Stimulated activated CD8-positive, alpha-beta memory T cell treated with anti-CD3 and anti-CD28 coated beads, Interleukin-2, amount 100 ng/mL, for 1 hour (primary cell): ENCODE measurements around the gene KRT83.
"Not testable (repeated sequence)": the region's sequence is repeated elsewhere in the genome, so short reads cannot be mapped to it uniquely, and the experiment has no call there.

Experiments used
- DNase-seq, 2 donors: peaks; one replicate each; pipeline ENCODE4 v3.0.0-alpha.2; 2020; ENCODE audit warnings: low read depth in 2 of 2

The KRT83 gene

GRCh38 chr12:52332381-52332780 is 11.2 kb upstream of the KRT83 start:
- no peak for DNase-seq

DNA sequence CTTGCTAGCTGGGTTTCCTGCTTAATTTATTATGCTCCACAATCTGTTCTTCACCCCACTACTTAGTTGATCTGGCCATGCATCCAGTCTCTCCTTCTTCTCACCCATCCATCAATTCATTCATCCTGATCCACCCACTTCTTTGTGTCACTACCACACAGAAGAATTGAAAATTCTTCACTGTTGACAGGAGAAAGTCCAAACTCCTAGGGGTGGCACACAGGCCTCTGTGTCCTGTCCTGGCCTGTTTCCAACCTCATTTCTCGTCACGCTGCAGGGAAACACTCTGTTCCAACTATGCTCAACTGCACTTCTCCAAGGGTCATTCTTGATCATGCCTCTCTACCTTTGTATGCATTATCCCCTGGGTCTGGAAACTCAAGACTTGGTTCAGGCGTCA is 10.6 kb upstream of the KRT83 start:
- DNase-seq = no peak

DNA sequence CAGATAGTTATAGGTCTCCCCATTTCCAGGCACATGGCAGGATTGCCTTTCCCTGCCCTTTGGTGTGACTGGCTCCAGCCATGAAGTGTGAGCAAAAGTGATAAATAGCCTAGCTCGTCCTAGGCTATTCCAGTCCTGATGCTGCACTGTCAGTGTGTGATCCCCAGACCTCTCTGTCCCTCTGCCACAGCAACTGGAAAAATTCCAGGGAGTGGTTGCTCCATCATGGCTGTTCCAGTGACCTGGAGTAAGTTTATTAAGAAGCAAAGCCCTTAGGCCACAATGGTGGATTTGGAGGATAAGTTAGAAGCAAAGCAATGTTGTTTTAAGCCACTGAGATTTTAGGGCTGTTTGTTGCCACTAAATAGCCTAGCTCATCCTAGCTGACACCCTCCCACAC is 9.8 kb upstream of the KRT83 start:
- DNase-seq = no peak

GRCh38 chr12:52327830-52328500 is 6.8 kb upstream of the KRT83 start:
- no peak for DNase-seq

DNA sequence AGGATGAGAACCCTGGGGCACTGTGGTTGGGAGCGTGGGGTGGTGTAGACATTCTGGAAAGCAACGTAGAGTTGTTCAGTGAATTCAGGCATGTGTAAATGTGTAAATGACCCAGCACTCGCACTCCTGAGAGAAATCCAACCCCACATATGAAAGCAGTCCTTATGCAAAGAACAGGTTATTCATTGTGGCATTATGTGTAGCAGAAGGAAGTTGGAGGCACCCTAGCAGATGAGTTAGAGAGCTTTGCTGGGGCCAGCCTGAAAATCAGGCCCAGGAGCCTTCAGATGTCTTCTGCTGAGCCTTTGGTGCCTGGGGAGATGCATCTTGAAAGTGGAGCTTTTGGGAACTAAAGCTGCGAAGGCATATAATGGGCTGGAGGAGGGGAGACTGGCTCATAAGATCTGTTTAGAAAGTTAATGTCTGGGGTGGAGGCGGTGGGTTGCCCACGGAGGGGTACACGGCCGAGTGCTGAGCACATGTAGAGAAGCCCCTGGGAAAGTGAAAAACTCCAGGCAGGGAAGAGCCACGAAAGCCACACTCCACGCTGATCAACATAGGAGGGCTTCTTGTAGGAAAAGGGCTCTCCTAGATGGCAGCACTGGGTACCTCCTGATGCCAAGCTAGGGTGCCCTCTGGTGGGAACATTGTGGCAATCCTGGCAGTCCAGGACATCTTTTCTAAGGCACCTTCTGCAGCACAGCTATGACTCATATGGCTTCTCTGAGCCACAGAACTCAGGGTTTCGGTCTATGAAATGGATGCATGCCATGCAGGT is 6.0 kb upstream of the KRT83 start:
- peak; percentile 53 to 61 for DNase-seq

GRCh38 chr12:52324153-52324444 is 2.9 kb upstream of the KRT83 start:
- no peak for DNase-seq

DNA sequence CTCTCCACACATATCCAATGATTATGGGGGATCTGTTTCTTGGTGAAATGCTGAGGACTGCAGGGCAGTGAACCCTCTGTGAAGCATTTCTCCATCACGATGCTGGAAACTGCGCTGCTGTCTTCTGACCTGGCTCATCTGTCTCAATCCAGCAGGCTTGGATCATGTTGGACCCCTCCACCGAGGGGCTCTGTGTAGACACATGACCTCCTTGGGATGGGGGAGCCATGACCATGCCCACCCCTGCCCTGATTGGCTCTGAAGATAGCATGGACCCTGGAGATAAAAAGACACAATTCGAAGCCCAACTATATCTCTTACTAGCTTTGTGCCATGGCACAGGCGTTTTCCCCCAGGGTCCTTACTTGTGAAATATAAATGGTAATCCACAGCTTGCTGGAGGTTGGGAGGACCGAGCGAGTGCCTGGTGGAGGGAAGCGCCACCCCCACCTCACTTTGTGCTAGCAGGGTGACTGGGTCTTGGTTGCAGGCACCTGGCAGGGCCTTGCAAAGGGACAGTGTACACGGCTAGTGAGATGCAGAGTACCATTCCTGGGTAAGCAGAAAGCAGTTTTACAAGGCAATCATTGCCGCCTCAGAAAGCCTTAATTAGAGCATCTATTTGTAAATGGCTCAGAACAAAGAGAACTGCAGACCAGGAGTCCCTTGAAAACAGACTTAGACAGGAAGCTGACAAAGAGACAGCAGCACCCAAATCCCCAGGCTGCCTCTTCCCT is 2.4 kb upstream of the KRT83 start:
- DNase-seq = no peak

- no peak for DNase-seq
Measured at GRCh38 chr12:52323001-52323400, 1.8 kb upstream of the KRT83 start.

- DNase-seq = no peak
Measured at GRCh38 chr12:52322069-52322468, 871 bp upstream of the KRT83 start.

DNA sequence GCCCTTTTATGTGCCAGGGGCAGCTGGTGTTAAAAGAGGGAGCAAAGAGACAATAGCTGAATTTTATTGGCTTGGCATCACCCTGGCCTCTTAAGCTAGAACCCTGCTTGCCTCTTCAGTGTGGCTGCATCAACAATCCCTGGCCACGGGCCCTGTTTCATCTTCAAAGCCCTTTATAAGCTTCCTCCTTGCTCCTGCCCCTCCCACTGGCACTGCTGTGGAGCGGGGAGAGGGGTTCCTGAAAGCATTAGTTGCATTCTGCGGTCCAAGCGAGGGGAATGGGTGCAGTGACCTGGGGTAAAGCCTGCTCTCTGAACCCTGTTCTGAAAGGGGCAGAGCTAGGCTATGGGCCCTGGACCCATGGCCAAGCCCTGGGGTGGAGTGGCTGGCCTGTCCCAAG is 220 bp upstream of the KRT83 start:
- no peak for DNase-seq

GRCh38 chr12:52319097-52319496 is 2.1 kb downstream of the KRT83 start:
- DNase-seq = no peak

DNA sequence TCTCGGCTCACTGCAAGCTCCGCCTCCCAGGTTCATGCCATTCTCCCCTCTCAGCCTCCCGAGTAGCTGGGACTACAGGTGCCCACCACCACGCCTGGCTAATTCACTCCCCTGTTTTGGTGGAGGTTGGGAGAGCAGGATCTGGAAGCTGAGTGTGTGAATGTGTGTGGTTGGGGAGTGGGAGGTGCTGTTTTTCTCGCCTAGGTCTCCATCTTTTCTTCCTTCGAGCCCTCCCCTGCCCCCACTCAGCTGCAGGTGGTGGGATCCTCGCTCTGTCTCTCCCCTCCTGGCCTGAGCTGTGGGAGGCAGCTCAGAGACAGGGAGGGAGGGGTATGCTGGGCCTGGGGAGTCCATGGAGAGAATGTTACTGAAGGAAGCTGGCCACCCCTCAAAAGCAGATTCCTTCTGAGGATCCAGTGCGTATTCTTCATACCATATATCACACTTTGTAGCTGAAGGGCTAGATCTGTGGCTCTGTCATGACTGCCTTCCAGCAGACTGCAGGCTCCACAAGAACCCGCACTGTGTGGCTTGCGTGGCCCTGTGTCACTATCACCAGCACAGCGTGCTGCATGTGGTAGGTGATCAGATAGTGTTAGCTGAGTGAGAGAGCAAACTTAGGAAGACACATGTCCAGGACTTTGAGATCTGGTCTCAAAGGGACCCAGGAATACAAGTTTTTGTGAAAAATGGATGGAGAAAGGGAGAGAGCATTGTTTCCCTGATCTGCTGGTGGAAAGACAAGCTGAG is 2.8 kb downstream of the KRT83 start:
- DNase-seq = no peak

GRCh38 chr12:52317468-52318052 is 3.6 kb downstream of the KRT83 start:
- DNase-seq = no peak

DNA sequence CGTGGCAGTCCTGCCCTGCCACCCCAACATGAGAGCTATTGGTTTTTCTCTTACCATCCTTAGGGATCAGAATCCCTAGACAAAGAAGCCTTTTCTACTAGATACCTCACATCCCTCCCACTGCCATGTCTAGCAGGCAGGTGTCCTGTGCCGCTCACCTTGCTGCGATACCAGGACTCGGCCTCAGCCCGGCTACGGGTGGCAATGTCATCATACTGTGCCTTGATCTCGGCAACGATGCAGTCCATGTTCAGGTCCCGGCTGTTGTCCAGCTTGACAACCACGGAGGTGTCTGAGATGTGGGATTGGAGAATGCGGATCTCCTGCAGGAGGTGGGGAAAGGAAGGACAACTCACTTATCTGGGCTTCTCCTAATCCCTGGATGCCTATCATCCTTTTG is 4.5 kb downstream of the KRT83 start:
- DNase-seq = no peak

GRCh38 chr12:52316290-52316689 is 4.9 kb downstream of the KRT83 start:
- no peak for DNase-seq

DNA sequence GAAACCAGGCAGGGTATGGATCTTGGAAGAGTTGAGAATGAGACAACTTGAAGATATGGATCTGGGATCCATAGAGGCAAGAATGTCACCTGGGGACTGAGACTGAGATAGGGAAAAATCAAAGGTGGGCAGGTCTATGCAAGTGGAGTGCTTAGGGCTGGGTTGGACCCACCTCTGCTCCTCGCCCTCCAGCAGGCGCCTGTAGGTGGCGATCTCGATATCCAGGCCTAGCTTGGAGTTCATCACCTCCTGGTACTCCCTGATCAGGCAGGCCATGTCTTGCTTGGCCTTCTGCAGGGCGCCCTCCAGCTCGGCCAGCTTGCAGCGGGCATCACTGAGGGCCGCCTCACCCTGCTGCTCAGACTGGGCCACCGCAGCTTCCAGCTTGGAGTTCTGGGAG is 5.5 kb downstream of the KRT83 start:
- DNase-seq = not testable (repeated sequence)

DNA sequence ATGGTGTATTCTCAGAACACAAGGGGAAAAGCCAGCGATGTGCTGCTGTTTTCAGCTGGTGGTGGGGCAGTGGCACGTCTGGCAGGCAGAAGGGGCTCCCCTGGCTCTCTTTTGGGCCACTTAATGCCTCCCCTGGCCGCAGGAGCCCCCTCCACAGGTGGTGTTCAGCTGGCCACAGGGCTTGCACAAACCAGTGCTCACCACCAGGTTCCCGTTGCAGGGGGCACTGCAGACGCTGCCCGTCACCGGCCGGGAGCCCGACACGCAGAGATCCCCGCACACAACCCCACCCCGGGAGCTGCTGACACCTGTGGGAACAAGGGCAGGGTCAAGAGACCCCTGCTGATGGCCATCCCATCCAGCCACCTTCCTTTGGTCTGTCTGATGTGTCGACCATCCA is 6.7 kb downstream of the KRT83 start:
- no peak for DNase-seq

GRCh38 chr12:52313926-52314325 is 7.3 kb downstream of the KRT83 start:
- no peak for DNase-seq

DNA sequence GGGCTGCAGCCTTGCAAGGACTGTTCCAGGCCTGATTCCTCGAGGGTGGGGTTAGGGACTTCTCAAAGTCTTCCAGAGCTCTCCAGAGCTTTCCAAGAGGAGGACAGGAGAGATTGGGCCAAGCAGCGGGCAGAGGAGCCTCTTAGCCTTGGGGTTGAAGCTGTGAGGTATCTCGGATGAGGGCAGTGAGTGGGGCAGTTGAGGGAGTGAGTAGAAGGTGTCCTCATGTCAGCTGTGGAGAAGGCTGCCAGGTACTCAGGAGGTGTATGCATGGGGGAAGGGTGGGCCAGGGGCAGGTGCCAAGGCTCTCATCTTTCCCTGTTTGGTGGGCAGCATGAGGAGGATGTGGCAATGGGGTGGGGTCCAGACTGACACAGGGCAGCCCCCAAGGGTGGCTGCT is 7.7 kb downstream of the KRT83 start:
- no peak for DNase-seq

DNA sequence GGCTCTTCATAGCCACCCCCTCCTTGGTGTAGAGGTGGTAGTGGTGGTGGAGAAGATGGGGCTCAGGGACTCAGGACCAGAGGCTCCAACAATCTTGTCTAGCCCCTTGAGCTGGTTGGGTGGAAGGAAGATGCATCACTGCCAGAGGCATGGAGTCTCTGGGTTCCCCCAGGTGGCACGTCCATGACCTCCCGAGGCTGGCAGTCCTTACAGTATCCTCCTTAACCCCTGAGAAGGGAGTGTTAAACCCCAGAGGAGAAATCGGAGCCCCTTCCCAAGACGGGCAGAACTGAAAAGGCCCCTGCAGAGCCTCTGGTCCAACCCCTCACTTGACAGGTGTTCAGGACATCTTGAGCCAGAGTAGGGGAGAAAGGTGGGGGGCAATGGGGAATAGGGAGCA is 9.1 kb downstream of the KRT83 start:
- no peak for DNase-seq

GRCh38 chr12:52311285-52311648 is 9.9 kb downstream of the KRT83 start:
- DNase-seq = no peak

DNA sequence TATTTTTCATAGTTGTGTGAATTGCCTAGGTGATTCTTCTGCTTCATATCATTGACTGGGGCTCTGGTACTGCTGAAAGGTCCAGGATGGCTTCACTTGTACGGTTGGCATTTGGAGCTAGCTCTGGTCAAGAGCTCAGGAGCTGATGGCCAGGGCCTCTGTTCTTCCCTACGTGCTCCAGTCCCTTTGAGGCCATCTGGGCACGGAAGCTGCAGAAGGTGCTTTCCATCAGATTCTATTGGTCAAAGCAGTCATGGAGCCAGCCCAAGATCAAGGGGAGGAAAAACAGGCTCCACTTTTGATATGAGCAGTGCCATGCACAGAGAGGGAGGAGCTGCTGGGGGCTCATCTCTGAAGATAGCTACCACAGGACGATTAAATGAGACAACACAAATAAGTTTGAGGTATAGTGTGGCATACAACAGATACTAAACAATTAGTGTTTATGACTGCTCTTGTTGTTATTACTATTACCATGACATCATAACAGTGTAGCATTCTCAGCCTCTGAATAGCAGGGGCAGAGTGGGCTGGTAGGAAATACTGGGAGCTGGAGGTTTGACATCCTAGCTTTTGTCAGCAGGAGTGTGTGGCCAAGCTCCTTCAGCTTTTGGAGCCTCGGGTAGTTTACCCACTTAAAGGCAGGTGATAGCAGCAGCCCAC is 10.4 kb downstream of the KRT83 start:
- no peak for DNase-seq
